DMS 273 (cell line): Measurements from ENCODE around the gene RNFT2.

Experiments
- DNase-seq: peaks from one replicate; lab custom pipeline; 2025; ENCODE audit not compliant: unreplicated experiment; lab: John Stamatoyannopoulos, UW

The RNFT2 gene

GRCh38 chr12:116876151-116876869 is 138.2 kb downstream of the RNFT2 start:
- peak; percentile 94 for DNase-seq

DNA sequence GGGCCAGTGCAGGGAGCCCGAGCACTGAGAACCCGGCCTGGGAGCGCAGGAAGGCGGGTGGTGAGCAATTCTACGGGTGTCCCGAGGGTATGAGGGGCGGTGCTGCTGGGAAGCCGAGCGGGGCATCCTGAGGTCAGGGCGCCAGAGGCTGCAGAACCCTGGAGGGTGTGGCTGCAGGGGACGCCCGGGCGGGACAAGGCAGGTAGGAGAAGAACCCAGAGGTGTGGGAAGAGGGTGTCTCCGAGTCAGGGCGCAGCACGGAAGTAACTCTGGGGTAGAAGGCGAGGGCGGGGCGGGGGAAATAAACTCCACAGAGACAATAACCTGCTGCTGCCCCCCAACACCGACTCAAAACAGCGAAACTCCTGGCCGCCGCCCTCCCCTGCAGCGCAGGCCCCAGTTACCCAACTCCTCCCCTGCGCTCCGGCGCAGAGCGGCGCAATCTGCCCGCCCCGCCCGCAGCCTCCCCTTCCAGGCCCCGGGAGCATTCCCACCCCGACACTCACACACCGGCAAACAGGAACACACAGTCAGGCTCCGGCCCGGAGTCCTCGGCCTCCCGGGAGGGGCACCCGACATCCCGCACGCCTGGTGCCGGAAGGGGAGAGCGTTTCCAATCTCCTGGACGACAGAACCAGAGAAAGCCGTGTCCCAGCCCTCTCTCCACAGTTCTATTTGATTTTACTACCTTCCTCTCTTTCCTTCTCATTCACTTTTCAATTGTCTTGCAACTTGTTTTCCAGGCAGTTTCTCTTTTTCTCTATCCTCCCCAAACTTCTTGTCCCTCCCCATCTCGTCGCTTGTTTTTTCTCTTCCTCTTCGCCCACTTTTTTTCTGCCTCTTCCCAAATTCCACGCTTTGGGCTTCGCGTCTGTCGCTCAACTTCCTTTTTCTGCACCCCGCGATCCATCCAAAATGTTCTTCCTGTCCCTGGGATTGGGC is 140.7 kb downstream of the RNFT2 start:
- DNase-seq = peak; percentile 54

- peak; percentile 50 for DNase-seq
These were observed 141.5 kb downstream of the RNFT2 start for GRCh38 chr12:116879509-116880212.

DNA sequence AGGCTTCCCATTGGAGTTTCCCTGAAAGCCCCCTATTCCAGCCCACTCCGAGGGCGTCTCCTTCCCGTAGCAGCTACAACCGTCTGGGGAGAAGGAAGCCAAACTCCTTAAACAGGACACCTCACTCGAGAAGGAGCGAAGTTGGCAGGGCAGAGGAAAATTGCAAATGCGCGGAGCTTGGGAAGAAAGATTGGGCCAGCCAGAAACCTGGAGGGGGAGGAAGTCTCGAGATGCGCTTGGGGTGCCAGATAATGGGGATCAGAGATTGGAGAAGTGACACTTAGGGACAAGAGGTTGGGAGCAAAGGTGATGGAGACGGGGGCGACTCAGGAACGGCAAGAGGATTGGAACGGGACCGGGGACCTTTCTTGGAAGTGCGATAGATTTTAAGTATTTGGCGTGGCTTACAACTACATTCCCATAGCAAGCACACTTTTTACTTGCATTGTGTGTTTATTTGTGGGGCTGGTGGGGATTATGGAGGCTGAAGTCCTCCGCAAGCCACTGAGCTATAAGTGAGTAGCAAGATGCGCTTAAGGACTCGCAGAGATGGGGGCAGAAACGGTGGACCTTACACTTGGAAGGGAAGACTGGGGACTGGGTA is 142.2 kb downstream of the RNFT2 start:
- peak; percentile 35 for DNase-seq

GRCh38 chr12:116880817-116881324 is 142.8 kb downstream of the RNFT2 start:
- peak; percentile 87 for DNase-seq

GRCh38 chr12:116881325-116881876 is 143.3 kb downstream of the RNFT2 start, which contains the start of gene HRK:
Gene HRK (minus strand): TSS chr12:116881441. CDS start chr12:116881307, 134 bp downstream.
- peak; percentile 76 for DNase-seq

GRCh38 chr12:116881877-116882507 is 143.9 kb downstream of the RNFT2 start:
- peak; percentile 30 for DNase-seq

- peak; percentile 78 for DNase-seq
These were observed 144.6 kb downstream of the RNFT2 start for GRCh38 chr12:116882742-116883141.

GRCh38 chr12:116884871-116885270 is 146.8 kb downstream of the RNFT2 start:
- no peak for DNase-seq

- no peak for DNase-seq
These were observed 147.4 kb downstream of the RNFT2 start for GRCh38 chr12:116885491-116885890.

- DNase-seq = peak; percentile 73
These were observed 149.1 kb downstream of the RNFT2 start for GRCh38 chr12:116887244-116887643.

DNA sequence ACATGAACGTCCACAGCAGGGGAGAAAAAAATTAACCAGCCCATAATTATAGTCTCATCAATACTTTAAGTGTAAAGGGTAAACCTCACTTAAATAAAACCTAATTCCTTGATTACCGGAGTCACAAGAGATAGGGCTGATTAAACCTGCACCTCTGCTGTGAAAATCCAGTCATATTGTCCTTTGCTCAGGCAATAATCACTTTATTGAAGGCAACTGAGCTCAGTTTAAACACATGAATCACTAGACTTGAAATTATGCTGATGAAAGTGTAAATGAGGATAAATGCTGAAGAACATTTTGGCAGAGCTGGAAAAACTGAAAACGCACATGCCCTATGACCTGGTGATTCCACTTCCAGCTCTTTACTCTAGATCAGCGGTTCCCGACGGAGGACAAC is 149.8 kb downstream of the RNFT2 start:
- DNase-seq = no peak

DNA sequence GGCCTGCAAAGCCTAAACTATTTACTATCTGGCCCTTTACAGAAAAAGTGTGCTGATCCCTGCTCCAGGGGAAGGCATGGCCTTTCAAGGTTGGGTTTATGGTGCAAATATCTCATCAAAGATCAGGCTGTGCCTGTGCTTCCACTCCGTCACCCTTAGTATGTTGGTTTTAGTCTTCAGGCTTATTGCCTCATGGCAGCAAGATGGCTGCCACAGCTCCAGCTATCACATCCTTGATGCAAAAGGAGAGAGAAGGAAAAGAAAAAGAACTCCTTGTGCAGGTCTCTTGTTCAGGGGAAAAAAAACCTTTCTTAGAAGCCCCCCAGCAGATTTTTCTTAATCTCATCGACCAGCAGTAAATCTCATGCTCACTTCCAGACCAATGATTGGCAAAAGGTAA is 152.2 kb downstream of the RNFT2 start:
- DNase-seq = no peak

- DNase-seq = no peak
These were observed 152.9 kb downstream of the RNFT2 start for GRCh38 chr12:116891019-116891418.

GRCh38 chr12:116892349-116893140 is 154.4 kb downstream of the RNFT2 start:
- peak; percentile 70 for DNase-seq

DNA sequence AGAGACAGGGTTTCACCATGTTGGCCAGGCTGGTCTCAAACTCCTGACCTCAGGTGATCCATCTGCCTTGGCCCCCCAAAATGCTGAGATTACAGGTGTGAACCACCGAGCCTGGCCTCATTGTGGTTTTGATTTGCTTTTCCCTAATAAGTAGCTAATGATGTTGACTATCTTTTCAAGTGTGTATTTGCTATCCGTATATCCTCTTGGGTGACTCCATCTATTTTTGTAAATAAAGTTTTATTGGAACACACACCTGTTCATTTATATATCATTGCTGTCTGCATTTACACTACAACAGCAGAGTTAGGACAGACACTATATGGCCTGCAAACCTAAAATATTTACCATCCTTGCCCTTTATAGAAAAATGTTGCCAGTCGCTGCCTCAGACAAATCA is 156.8 kb downstream of the RNFT2 start:
- DNase-seq = no peak

DNA sequence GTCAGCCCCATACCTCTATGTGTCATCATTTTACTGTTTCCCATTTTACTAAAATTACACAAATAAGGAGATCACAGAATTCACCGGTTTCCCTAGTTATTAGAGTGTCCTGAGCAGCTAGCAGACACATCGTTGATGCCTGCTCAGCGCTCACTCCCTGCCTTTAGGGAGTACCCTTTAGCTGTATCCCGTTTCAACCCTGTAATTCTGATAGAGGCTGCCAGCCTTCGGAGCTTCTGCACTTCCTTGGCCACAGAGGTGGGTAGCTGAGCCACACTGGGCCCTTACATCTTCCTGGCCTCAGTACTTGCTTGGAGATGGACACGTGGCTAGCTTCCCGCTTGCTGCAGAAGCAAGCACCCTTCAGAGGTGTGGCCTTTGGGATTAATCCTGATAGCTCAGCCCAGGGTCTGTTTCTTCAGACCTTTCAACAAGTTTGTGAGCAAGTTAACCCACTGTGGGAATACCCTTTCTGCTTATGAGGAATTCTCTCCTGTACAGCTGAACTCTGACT is 158.4 kb downstream of the RNFT2 start:
- no peak for DNase-seq

DNA sequence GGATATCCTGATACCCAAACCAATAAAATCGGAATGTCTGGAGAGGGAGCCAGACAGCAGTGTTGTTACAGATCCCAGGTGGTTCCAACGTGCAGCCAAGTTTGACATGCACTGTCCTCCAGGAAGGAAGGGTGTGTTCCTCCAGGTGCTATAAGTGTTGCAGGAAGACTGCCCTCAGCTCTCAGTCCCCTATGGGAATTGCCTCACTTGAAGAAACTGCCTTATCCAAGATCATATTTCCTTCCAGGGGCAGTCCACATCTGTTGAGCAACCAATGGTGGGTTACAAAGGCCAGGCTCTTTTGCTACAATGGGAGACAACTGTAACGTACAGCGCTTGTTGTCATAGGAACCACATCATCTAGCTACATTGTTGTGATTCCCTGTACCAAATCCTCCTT is 159.4 kb downstream of the RNFT2 start:
- no peak for DNase-seq

GRCh38 chr12:116898669-116899068 is 160.6 kb downstream of the RNFT2 start:
- DNase-seq = no peak
